Measurements from ENCODE around the gene TWF2.

The TWF2 gene

GRCh38 chr3:52218937-52219650 is 19.9 kb downstream of the TWF2 start:
- in situ Hi-C loops (cut with MboI; ENCODE audit: low pct_unique_long_range_greater_than_20kb, low sequenced_read_pairs, unreplicated experiment), result no loop called here
- TF ChIP-seq CTCF (IDR thresholded peaks at IDR 0.05; ENCODE audit: extremely low read depth, insufficient read depth, missing control alignments), result no peak

GRCh38 chr3:52218454-52218853 is 20.5 kb downstream of the TWF2 start:
- in situ Hi-C loops (cut with MboI; ENCODE audit: low pct_unique_long_range_greater_than_20kb, low sequenced_read_pairs, unreplicated experiment), result no loop called here
- no peak for TF ChIP-seq CTCF (IDR thresholded peaks at IDR 0.05; ENCODE audit: extremely low read depth, insufficient read depth, missing control alignments)
- DNase-seq (ENCODE audit: low spot score), result no peak

More at GRCh38 chr3:52218937-52219650, 19.9 kb downstream of the TWF2 start:
- DNase-seq (ENCODE audit: low spot score), result no peak

GRCh38 chr3:52218026-52218425 is 20.9 kb downstream of the TWF2 start:
- TF ChIP-seq CTCF (IDR thresholded peaks at IDR 0.05; ENCODE audit: extremely low read depth, insufficient read depth, missing control alignments), result no peak
- DNase-seq (ENCODE audit: low spot score), result no peak
- in situ Hi-C loops (cut with MboI; ENCODE audit: low pct_unique_long_range_greater_than_20kb, low sequenced_read_pairs, unreplicated experiment), result no loop called here

- no peak for DNase-seq (ENCODE audit: low spot score)
- TF ChIP-seq CTCF (IDR thresholded peaks at IDR 0.05; ENCODE audit: extremely low read depth, insufficient read depth, missing control alignments), result no peak
- in situ Hi-C loops (cut with MboI; ENCODE audit: low pct_unique_long_range_greater_than_20kb, low sequenced_read_pairs, unreplicated experiment), result no loop called here
Observed at GRCh38 chr3:52217409-52217805, 21.6 kb downstream of the TWF2 start.

- no peak for DNase-seq (ENCODE audit: low spot score)
- no peak for TF ChIP-seq CTCF (IDR thresholded peaks at IDR 0.05; ENCODE audit: extremely low read depth, insufficient read depth, missing control alignments)
- in situ Hi-C loops (cut with MboI; ENCODE audit: low pct_unique_long_range_greater_than_20kb, low sequenced_read_pairs, unreplicated experiment), result no loop called here
Observed at GRCh38 chr3:52216585-52217408, 22.2 kb downstream of the TWF2 start.

- in situ Hi-C loops (cut with MboI; ENCODE audit: low pct_unique_long_range_greater_than_20kb, low sequenced_read_pairs, unreplicated experiment), result no loop called here
- DNase-seq (ENCODE audit: low spot score), result no peak
- no peak for TF ChIP-seq CTCF (IDR thresholded peaks at IDR 0.05; ENCODE audit: extremely low read depth, insufficient read depth, missing control alignments)
Observed at GRCh38 chr3:52215351-52215750, 23.6 kb downstream of the TWF2 start.
